GM19372 (cell line): ENCODE results near the gene SF3B2.
A peak's percentile ranks its signal among the peaks of the same experiment; 100 is the strongest.

ENCODE experiments used
- ATAC-seq: cut with Tn5 transposase; IDR thresholded peaks from one replicate; pipeline ENCODE4 v1.9.1; 2021; ENCODE audit warnings: mild to moderate bottlenecking, low read depth, moderate library complexity; ENCODE audit not compliant: unreplicated experiment

SF3B2 gene

DNA sequence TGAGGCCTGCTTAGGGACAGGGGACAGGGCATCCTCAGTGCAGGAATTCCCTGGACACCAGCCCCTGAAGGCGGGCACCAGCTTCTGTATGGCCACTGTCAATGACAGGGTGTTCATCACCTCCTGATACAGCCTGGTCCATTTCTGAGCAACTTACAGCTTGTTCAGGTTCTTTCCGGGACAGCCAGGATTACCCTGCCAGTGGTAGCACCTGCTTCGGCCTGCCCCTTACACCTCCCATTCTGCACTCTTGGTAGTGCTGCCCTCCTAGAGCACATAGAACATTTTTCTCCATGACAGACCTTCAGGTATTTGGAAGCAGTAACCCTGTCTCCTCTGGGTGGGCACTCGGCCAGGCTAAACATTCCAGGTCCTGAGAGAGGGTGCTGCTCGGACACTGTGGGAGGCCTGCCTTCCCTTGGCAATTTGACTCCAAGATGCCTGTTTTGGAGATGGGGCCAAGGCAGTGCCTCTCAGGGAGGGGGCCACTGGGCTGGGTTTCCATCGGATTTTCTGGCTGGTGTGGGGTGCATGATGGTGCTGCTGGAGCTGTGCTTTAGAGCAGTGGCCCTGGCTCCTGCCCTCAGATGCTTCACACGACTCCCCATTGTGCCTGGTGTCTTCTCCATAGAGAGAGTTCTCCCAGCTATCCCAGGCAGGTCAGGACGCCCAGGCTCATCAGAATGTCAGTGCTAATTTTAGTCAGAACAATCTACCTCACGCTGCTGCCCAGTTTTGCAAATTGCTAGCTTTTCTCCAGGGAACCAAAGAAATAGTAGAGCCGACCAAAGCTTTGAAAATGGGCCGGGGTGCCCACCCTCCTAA is 4.4 kb upstream of the SF3B2 start:
- ATAC-seq = no peak

DNA sequence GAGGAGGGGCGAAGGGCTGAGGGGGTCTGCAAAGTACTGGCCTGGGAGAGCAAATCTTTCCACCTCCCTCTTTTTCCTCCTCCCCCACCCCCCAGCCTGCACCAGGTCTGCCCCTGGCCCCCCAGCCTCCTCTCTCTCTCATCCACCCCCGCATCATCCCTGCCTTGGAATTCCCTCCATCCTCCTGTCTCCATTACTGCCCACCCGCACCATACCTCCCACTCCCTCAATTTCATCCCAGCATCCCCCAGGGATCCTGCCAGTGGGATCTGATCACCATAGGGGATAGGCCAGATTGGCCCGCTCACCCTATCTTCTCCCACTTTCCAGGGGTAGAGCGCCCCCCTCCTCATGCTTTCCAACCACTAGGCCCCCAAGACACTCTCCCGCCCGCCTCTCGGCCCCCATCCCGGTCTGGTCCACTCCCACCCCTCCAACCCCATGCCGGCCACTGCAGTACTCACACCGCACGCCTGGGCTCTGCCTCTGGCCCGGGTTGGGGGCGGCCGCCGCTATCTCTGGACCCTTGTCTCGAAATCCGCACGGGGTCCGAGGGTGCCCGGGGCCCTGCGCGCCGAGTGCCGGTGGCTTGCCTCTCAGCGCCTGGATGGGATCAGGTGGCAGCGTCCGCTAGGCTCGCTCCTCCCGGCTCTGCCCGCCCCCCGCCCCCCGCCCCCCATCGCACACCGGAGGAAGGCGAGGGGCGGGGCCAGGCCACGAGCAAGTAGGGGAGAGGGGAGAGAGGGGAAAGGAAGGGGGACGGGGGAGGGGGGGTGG is 3.4 kb upstream of the SF3B2 start, which contains the start of gene GAL3ST3:
Gene GAL3ST3 (minus strand): TSS at position 615 of the 777 bp plus-strand sequence. CDS start 3,746 bp downstream, outside the sequence.
- ATAC-seq = no peak

DNA sequence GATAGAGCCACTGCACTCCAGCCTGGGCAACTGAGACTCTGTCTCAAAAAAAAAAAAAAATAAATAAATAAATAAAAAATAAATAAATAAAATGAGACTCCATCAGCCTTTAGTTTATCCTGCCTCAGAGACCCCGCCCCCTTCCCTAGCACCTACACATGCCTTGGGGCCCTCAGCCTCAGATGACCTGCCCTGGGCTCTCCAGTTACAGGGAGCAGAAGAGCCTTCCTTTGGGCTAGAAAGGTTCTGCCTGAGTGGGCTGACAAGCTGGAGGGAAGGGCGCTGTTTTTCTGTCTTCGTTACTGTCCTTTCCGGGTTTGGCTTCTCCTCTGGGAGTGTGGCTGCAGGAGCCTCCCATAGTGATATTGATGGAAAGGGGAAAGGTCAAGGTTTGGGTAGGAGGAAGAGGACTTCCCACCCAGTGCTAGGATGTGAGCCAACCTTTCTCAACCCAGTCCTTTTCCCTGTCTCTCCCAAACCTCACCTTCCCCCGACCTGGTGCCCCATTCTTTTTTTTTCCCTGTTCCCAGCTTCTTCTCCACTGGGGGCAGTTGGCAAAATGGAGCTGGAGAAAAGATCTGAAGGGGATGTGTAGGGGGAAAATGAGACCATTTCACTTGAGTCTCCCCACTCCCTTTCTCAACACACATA is 1.5 kb upstream of the SF3B2 start:
- ATAC-seq = no peak

DNA sequence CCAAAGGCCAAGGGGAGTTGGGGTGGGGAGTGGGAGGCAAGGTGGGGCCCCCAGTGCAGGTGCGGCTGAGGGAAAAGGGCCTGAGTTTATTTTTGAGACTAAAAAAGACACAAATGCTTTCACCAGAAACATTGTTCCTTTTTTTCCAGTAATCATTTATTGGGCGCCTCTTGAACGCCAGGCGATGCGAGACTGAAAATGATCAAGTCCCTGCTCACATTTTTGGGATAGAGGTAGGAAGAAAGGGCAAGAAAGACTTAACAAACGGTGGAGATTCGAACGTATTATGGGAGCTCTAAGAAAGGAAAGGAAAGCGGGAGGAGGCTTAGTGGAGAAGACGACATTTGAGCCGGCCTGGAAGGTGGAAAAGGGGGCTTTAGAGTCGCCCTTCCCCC is 796 bp upstream of the SF3B2 start:
- no peak for ATAC-seq

DNA sequence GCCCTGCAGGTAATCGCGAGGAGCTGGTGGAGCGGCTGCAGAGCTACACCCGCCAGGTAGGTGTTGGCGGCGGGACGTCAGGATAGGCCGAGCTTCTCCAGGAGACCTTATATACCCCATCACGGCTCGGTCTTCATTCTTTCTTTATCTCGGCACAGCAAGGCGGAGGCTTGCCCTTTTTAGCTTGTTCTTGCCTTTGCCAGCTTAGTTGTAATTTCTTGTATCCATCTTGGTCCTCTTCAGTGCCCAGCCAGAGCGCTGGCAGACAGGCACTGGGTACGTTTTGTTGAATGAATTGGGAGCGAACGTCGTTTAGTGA is 459 bp downstream of the SF3B2 start:
- no peak for ATAC-seq

DNA sequence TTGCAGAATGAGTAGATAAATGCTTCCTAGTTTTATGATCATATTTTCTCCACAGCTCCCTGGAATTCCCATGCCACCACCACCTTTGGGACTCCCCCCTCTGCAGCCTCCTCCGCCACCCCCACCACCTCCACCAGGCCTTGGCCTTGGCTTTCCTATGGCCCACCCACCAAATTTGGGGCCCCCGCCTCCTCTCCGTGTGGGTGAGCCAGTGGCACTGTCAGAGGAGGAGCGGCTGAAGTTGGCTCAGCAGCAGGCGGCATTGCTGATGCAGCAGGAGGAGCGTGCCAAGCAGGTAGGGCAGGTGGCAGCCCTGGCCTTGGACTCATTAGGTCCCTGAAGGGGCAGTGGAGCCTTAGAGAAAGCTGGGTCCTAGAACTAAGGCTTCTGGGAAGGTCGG is 2.9 kb downstream of the SF3B2 start:
- no peak for ATAC-seq

DNA sequence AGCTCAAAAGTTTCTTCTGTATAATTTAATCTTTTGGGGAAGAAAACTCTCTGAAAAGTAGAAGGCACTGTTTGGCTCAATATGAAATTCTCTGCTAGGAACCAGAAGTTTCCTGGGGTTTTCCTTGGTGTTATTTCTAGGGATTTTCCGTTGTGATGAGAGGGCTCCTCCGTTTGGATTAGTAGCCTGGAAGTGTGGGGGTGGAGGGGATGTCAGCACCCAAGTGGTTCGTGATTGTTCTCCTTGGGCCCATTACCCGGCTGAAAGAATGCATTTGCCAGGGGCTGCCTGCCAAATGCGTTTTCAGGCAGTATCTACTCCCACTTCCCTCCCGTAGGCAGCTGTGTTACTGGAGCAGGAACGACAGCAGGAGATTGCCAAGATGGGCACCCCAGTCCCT is 4.3 kb downstream of the SF3B2 start:
- no peak for ATAC-seq

DNA sequence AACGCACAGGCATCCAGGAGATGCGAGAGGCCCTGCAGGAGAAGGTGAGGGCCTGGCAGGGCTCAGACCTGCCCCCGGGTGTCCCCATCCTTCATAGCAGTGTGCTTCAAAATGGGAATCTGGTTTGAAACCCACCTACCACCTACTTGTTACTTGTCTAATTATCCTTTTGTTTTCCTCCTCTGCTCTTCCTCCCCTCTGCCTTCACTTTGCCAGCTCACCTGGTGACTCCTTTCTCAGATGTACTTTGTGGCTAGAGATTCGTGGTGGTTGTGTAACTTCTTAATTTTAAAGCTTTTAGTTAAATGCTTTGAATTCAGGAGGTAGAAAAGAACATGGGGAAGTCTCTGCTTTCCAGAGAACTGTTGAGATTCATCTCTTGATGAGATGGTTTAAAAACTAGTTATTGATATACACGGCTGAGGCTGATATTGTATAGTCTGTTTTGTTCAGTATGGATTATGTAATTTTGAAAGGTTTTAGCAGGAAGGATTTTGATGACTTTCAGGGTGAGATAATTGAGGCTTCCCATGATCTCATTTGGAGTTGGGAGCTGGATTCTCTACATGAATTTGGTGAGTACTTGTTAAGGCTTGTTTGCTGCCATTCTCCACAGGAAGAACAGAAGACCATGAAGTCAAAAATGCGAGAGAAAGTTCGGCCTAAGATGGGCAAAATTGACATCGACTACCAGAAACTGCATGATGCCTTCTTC is 8.0 kb downstream of the SF3B2 start:
- no peak for ATAC-seq

DNA sequence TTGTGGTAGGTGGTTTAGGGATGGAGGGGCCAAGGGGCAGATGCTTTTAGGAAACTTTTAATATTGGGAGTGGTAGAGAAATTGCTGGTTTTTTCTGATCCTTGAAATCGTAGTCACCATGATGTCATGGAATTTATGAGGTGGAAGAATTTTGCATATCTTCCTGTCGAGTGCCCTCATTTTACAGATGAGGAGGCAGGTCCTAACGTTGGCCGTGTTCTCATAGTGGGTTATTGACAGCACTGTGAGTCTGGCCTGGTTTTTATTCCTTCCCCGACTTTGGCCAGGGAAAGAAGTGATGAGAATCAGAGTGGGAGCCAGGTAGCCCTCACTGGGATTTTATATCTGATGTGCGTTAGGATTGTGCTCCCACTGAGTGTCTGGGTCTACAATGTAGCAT is 9.1 kb downstream of the SF3B2 start:
- no peak for ATAC-seq

DNA sequence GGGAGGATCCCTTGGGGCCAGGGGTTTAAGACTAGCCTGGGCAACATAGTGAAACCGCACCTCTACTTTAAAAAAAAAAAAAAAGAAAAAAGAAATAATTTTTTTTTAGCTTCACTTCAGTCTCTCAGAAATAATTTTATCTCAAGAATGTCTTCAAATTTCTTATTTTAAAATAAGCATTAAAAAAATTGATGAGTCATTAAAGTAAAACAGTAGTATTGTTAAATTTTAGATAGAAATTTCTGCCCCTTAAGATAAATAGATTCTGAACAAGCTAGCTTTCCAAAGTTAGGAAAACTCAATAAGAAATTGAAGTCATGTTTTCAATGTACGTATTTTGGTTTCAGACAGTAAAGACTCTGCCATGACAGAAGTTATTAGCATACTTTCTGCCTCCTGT is 10.2 kb downstream of the SF3B2 start:
- ATAC-seq = no peak

DNA sequence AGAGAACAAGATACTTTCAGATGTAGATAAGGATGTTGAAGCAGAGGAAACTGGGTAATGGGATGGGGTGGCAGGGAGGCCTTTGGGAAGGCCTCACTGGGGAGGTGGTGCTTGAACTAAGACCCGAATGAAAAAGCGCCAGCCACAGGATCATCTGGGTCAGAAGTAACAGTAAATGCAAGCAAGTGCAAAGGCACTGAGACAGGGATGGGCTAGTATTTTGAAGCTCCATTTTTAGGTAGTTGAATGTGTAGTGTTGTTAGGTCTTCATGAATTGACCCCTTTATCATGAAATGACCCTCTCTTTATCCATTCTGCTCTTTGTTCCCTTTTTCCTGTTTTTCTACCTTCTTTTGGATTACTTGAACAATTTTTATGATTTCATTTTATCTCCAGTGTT is 11.7 kb downstream of the SF3B2 start:
- ATAC-seq = no peak

DNA sequence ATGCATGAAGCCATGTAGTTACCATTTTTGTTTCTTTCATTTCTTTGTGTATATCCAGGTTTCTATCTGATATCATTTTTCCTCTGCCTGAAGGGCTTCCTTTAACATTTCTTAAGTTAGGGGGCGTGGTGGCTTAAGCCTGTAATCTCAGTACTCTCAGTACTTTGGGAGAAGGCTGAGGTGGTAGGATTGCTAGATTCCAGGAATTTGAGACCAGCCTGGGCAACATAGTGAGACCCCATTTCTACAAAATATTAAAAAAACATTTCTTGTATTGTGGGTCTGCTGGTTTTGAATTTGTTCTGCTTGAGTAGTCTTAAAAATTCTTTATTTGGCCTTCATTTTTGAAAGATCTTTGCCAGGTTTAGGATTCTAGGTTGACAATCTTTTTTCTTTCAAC is 12.4 kb downstream of the SF3B2 start:
- no peak for ATAC-seq

DNA sequence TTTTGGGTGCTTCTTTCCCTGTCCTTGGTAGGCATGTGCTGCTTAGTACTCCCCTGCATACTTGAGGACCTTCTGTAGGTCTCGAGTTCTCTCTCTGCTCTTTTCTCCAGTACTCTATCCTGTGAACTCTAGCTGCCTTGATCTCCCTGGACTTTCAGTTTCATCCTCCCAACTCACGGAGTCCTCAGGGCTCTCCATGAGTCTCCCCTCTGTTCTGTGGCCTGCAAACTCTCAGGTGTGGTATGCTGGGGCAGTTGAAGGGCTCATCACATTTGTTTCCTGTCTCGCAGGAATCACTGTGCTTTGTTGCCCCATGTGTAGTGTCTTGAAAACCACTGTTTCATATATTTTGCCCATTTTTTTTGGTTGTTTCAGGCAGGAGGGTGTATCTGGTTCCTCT is 14.6 kb downstream of the SF3B2 start:
- no peak for ATAC-seq

DNA sequence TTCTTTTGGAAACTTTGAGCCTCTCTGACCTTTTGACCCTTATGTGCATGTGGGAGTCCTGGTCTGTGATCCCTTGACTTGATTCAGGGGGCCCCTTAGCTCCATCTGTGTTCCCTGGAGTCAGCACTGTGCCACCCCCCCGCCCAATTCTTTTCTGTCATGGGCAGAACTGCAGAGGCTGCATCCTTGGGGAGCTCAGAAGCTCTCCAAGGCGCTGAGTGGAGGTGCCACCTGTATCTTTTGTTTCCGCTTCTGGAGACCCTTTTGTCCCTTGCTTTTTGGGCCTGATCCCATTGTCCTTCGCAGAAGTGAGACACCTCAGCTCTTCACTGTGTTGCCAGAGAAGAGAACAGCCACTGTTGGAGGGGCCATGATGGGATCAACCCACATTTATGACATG is 15.5 kb downstream of the SF3B2 start:
- no peak for ATAC-seq

DNA sequence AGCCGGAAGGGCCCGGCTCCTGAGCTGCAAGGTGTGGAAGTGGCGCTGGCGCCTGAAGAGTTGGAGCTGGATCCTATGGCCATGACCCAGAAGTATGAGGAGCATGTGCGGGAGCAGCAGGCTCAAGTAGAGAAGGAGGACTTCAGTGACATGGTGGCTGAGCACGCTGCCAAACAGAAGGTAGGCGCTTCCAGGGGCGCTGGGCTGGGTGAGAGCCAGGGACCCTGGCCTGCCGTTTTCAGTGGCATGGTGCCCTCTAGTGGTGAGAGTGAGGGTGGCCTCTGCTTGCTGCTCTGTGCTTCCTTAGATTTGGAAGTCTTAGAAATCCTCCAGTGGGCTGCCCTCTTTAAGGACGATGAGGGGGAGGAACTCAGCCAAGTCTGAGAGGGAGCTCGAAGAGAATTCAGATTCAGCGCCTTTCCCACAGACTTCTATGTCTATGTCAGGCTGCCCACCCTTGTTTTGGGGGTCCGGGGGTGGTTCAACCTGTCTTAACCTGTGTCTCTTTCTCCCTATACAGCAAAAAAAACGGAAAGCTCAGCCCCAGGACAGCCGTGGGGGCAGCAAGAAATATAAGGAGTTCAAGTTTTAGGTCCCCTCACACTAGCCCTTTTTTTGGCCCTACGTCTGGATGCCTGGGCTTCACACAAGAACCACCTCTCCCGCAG is 16.1 kb downstream of the SF3B2 start:
- ATAC-seq = no peak

DNA sequence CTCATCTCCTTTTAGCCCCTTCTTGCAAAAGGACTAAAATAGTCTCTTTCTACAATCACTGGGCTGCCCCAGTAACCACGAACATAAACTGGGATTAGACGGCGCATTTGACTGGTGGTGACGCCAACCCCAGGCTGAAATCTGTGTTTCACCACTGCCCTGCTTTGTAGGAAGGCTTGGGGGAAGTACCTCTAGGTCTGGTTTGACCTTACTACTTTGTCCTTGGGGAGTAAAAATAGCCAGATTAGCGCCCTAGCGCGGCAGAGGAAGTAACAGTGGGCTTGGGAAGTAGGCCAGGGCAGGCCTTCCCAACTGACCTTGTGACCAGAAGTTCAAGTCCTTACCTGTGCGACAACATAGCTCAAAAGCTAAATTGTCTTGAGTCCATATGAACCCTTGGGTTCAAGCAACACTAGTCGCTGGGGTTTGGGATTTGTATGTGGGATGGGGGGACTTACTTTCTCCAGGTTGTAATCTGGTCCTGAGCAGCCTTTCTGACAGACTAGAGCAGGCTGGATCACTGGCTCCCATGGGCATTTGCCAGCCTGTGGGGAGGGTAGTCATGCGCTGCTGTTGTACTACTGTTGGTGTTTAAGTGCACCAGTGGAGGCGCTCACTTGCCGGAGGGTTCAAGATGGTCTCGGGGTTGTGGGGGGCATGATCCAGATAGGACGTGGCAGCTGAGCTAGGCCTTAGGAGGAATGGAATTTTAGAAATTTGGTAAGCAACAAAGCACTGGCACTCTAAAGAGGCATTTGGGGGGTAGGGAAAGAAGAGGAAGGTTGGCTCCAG is 17.0 kb downstream of the SF3B2 start:
- no peak for ATAC-seq

DNA sequence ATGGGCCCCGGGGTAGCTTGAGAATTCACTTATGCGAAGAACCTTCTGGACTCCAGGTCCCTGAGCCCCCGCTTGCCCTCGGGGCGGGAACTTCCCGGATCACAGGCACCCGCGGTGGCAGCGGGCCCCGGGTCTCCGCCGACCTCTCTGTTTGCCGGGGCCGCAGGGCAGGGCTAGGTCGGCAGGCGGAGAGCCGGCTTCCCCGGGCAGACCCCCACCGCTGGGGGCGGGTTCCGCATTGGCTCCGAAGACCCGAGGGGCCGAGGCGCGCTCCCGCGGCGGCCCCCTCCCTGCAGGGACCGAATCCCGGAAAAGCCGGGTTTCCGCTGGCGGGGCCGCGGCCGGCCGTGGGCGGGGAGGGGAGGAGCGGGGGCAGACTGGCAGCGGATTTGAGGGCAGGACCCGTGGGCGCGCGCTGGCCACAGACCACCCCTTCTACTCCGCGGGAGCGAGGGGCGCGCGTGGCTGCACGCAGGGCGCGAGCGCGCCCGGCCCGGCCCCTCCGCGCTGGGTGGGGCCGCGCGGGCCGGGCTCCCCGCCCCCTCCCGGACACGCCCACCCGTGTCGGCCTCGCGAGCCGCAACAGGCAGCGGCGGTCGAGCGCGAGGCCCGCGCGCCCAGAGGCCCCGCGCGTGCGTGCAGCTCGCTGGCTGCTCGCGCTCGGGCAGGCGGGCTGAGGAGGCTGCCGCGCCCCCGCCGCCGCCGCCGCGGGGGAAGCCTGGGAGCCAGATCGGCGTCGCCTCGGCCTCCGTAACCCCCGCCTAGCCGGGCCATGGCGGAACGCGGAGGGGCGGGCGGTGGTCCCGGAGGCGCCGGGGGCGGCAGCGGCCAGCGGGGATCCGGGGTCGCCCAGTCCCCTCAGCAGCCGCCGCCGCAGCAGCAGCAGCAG is 17.8 kb downstream of the SF3B2 start, which contains the start of gene PACS1:
Gene PACS1 (plus strand): TSS at position 558 of the 889 bp plus-strand sequence. CDS start 215 bp downstream, at position 773.
- peak; percentile 62 for ATAC-seq

DNA sequence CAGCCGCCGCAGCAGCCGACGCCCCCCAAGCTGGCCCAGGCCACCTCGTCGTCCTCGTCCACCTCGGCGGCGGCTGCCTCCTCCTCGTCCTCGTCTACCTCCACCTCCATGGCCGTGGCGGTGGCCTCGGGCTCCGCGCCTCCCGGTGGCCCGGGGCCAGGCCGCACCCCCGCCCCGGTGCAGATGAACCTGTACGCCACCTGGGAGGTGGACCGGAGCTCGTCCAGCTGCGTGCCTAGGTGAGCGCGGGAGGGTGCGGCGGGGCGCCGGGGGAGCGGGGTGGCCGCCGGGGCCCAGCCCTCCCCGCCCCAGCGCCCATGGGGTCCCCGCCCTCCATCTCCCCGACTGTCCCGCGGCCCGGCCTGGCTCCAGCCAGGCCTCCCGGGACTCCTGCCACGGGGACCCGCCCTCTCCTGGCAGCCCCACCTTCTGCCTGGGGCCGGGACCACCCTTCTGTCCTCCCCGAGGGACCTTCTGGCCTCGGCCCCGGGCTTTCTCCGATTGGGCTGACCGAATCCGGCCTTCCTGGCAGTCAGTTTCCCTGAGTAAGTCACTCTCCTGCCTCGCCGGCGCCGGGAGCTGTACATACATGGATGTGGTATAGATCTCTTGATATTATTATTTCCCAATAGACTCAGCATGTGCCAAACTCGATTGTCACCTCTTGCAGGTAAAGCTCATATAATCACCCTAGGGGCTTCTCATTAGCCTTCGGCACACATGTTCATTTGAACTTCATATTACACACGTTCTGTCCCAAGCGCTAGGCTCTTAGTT is 18.6 kb downstream of the SF3B2 start:
- peak; percentile 14 for ATAC-seq
